Vagina (tissue), 2 donors: ENCODE results near the gene TMEM260.

Experiments used
- CTCF ChIP-seq, 3 experiments: fragments of 450-650 bp in 2 of 3; fragments of 200-600 bp in 1 of 3; sonication (generic) in 1 of 3; IDR thresholded peaks; one replicate each; pipeline ENCODE4 v1.5.1; 2017 to 2019; ENCODE audit warnings: antibody characterized with exemption in 3 of 3, mild to moderate bottlenecking in 2 of 3, moderate library complexity in 2 of 3
- POLR2A ChIP-seq, 2 donors: fragments of 450-650 bp; IDR thresholded peaks; one replicate each; pipeline ENCODE4 v1.6.1; 2017; ENCODE audit warnings: antibody characterized with exemption in 2 of 2, mild to moderate bottlenecking in 2 of 2, moderate library complexity in 2 of 2

- TF ChIP-seq CTCF (IDR thresholded peaks at IDR 0.05): no peak
- no peak for TF ChIP-seq POLR2A (IDR thresholded peaks at IDR 0.05)
Measured at GRCh38 chr14:56649382-56649781, 69.8 kb downstream of the TMEM260 start.
